ENCODE results near the gene NMRK2. TPM values are rescaled to one million over a fixed set of nuclear protein-coding genes. Genes with fewer than 3 reads are reported as not detected.

The NMRK2 gene
- total RNA-seq, 1 experiment from 2014 or later, result 61.9 TPM

- TF ChIP-seq KAT7 (CRISPR knock-in tag; IDR thresholded peaks at IDR 0.05; ENCODE audit: borderline replicate concordance) (no peak), USF2 (CRISPR knock-in tag; IDR thresholded peaks at IDR 0.05) (no peak), ZNF671 (CRISPR knock-in tag; IDR thresholded peaks at IDR 0.05) (no peak), ATF6 (CRISPR knock-in tag; IDR thresholded peaks at IDR 0.05) (no peak), ARID4B (CRISPR knock-in tag; IDR thresholded peaks at IDR 0.05; ENCODE audit: borderline replicate concordance) (no peak)
Measured at GRCh38 chr19:3979674-3980352, 46.9 kb downstream of the NMRK2 start (continued).

- Mint-ChIP-seq H3K9me3 (no peaks in the 10 kb centered on the region), H3K27ac (no peak overlapping the region), H3K27me3 (ENCODE audit: low read depth) (no peaks in the 10 kb centered on the region; the same call in 1 of the 2 replicates), H3K4me3 (no peak overlapping the region), H3K36me3 (peaks cover 92% of the 10 kb centered on the region), H3K4me1 (peaks cover 26% of the 10 kb centered on the region)
- TF ChIP-seq ZBTB43 (CRISPR knock-in tag; IDR thresholded peaks at IDR 0.05), result no peak
- no peak for TF ChIP-seq ZMAT4 (CRISPR knock-in tag; IDR thresholded peaks at IDR 0.05)
- peak; percentile 31; the same call in 1 of the 2 replicates for TF ChIP-seq ATF2 (CRISPR knock-in tag; IDR thresholded peaks at IDR 0.05; ENCODE audit: borderline replicate concordance, low read depth)
- TF ChIP-seq SMAD3 (CRISPR knock-in tag; IDR thresholded peaks at IDR 0.05; ENCODE audit: borderline replicate concordance), result 0 out of 2 replicates have a peak, but pooled peaks have one; percentile 38
- no peak for TF ChIP-seq ZNF512 (CRISPR knock-in tag; IDR thresholded peaks at IDR 0.05; ENCODE audit: borderline replicate concordance)
- DNase-seq (ENCODE audit: low spot score), result no peak
- ATAC-seq, result no peak
- ChIA-PET POLR2A (interaction anchor here (0.7 to 8.7 kb wide), 2 partner anchors 10 to 47 kb away, joined by 3 to 142 read pairs; partner anchors contain the start of gene DAPK3), CTCF (interaction anchor here (2.2 kb wide), 1 partner anchor 7 kb away, joined by 18 read pairs; no protein-coding TSS in a partner anchor)
Measured at GRCh38 chr19:3980353-3981251, 47.7 kb downstream of the NMRK2 start.
